HCT116 (cell line): ENCODE measurements around the gene TMEM53. TPM values are rescaled to one million over a fixed set of nuclear protein-coding genes. Genes with fewer than 3 reads are reported as not detected.

Experiments used
- ATAC-seq: fragments of 200-7000 bp; cut with Tn5 transposase; 2 replicates; pipeline ENCODE4 v1.9.1; 2020; ENCODE audit warnings: mild to moderate bottlenecking, moderate library complexity
- BruUV-seq: library from RNA; stranded (reverse); fragments of 400-500 nt; replicated peaks from 2 replicates; lab custom pipeline; 2021; lab: Mats Ljungman, UMichigan
- CTCF ChIA-PET: fragments of 300-600 bp; sonication (Branson Sonifier 250); formaldehyde crosslinking; loops from one replicate; lab custom pipeline; 2021; ENCODE audit warnings: antibody characterized with exemption; lab: Charles Lee
- POLR2A ChIA-PET: fragments of 300-600, 350-600 bp; sonication (Branson Sonifier 250); formaldehyde crosslinking; loops from one replicate; lab custom pipeline; 2021; ENCODE audit warnings: antibody characterized with exemption; lab: Charles Lee
- RAD21 ChIA-PET, 2 experiments: fragments of 300-600 bp; sonication (Branson Sonifier 250); formaldehyde crosslinking; loops; one replicate each; lab custom pipeline; 2023; ENCODE audit warnings: low total read pairs in 2 of 2; ENCODE audit not compliant: uncharacterized antibody in 2 of 2, unreplicated experiment in 2 of 2, low non-redundant PET in 1 of 2; lab: Charles Lee
- DNase-seq: peaks from one replicate; pipeline ENCODE4 v3.0.0-alpha.2; 2010; ENCODE audit warnings: low read depth, low spot score
- H2AFZ ChIP-seq: fragments of 200-600 bp; shearing (Covaris generic), sonication (generic); 2 replicates; pipeline ENCODE4 v1.6.1; 2017; ENCODE audit warnings: low read depth, mixed run types, mixed read lengths, antibody characterized with exemption, low read length; ENCODE audit not compliant: poor library complexity, severe bottlenecking
- H3K27ac ChIP-seq: 2 replicates; pipeline ENCODE4 v1.5.1; 2012; ENCODE audit warnings: low read depth, low read length
- H3K27me3 ChIP-seq: fragments of 200-600 bp; sonication (generic); 2 replicates; pipeline ENCODE4 v1.6.1; 2016; ENCODE audit warnings: mixed run types, low read length, mixed read lengths; ENCODE audit not compliant: insufficient read depth
- H3K36me3 ChIP-seq, 2 experiments: fragments of 200-500 bp in 1 of 2; fragments of 200-600 bp in 1 of 2; sonication (Bioruptor generic) in 1 of 2; sonication (generic) in 1 of 2; 2 replicates each; pipeline versions ENCODE4 v1.5.1 to v1.6.1; 2014 to 2016; ENCODE audit warnings: low read length in 2 of 2, inconsistent platforms in 1 of 2, mixed read lengths in 1 of 2, mixed run types in 1 of 2; ENCODE audit not compliant: insufficient read depth in 2 of 2, control insufficient read depth in 1 of 2
- H3K4me1 ChIP-seq, 2 experiments: fragments of 200-600 bp in 1 of 2; sonication (generic) in 1 of 2; 2 replicates each; pipeline versions ENCODE4 v1.5.1 to v1.6.1; 2012 to 2017; ENCODE audit warnings: low read length in 2 of 2, inconsistent platforms in 1 of 2, mild to moderate bottlenecking in 1 of 2, mixed read lengths in 1 of 2, mixed run types in 1 of 2, moderate library complexity in 1 of 2; ENCODE audit not compliant: insufficient read depth in 2 of 2, control insufficient read depth in 1 of 2
- H3K4me2 ChIP-seq: fragments of 200-600 bp; sonication (generic); 2 replicates; pipeline ENCODE4 v1.6.1; 2017; ENCODE audit warnings: mixed run types, low read length, mixed read lengths
- H3K4me3 ChIP-seq, 2 experiments: fragments of 200-600 bp in 1 of 2; sonication (generic) in 1 of 2; replicated peaks in 1 of 2; 2 replicates each; pipeline ENCODE4 v1.5.1; 2011 to 2016; ENCODE audit warnings: low read length in 2 of 2, control low read depth in 1 of 2, low read depth in 1 of 2, mild to moderate bottlenecking in 1 of 2, mixed read lengths in 1 of 2, mixed run types in 1 of 2
- H3K79me2 ChIP-seq: fragments of 200-600 bp; sonication (generic); 2 replicates; pipeline ENCODE4 v1.6.1; 2017; ENCODE audit warnings: mild to moderate bottlenecking, mixed run types, low read length, moderate library complexity, mixed read lengths; ENCODE audit not compliant: insufficient read depth
- H3K9ac ChIP-seq: fragments of 200-600 bp; sonication (generic); 2 replicates; pipeline ENCODE4 v1.6.1; 2016; ENCODE audit warnings: low read length, mixed read lengths
- H3K9me2 ChIP-seq: fragments of 200-600 bp; sonication (generic), shearing (Covaris generic); 2 replicates; pipeline ENCODE4 v1.6.1; 2017; ENCODE audit warnings: mixed run types, mild to moderate bottlenecking, moderate library complexity; ENCODE audit not compliant: insufficient read depth
- H3K9me3 ChIP-seq, 2 experiments: fragments of 200-500 bp in 1 of 2; fragments of 200-600 bp in 1 of 2; sonication (Bioruptor generic) in 1 of 2; sonication (generic) in 1 of 2; 2 replicates each; pipeline ENCODE4 v1.6.1; 2014 to 2017; ENCODE audit warnings: low read length in 2 of 2, mixed read lengths in 2 of 2, inconsistent platforms in 1 of 2, low read depth in 1 of 2, mild to moderate bottlenecking in 1 of 2, mixed run types in 1 of 2, moderate library complexity in 1 of 2; ENCODE audit not compliant: control insufficient read depth in 1 of 2, insufficient read depth in 1 of 2
- H4K20me1 ChIP-seq: fragments of 200-600 bp; sonication (generic), shearing (Covaris generic); 2 replicates; pipeline ENCODE4 v1.6.1; 2017; ENCODE audit warnings: mixed run types, mild to moderate bottlenecking, moderate library complexity; ENCODE audit not compliant: insufficient read depth
- CEBPB ChIP-seq: IDR thresholded peaks from 2 replicates; pipeline ENCODE4 v1.6.1; 2012; ENCODE audit warnings: low read depth
- EGR1 ChIP-seq: IDR thresholded peaks from 2 replicates; pipeline ENCODE4 v1.6.1; 2012; ENCODE audit warnings: low read depth
- ELF1 ChIP-seq: IDR thresholded peaks from 2 replicates; pipeline ENCODE4 v1.6.1; 2012; ENCODE audit warnings: low read depth, borderline replicate concordance
- EZH2 ChIP-seq: fragments of 200-600 bp; sonication (generic); IDR thresholded peaks from 2 replicates; pipeline ENCODE4 v1.6.1; 2017; ENCODE audit warnings: antibody characterized with exemption, mixed run types
- EZH2phosphoT487 ChIP-seq: fragments of 200-600 bp; IDR thresholded peaks from 2 replicates; pipeline ENCODE4 v1.6.1; 2018; ENCODE audit warnings: antibody characterized with exemption, borderline replicate concordance
- FOSL1 ChIP-seq: IDR thresholded peaks from 2 replicates; pipeline ENCODE4 v1.6.1; 2012; ENCODE audit warnings: low read depth
- JUND ChIP-seq: IDR thresholded peaks from 2 replicates; pipeline ENCODE4 v1.6.1; 2012
- POLR2A ChIP-seq: IDR thresholded peaks from 2 replicates; pipeline ENCODE4 v1.7.0; 2011; ENCODE audit warnings: borderline replicate concordance; ENCODE audit not compliant: insufficient read depth, insufficient read length; ENCODE audit errors: extremely low read depth
- POLR2AphosphoS5 ChIP-seq: IDR thresholded peaks from 2 replicates; pipeline ENCODE4 v1.6.1; 2011; ENCODE audit warnings: mild to moderate bottlenecking, low read depth, low read length, moderate library complexity
- SIN3A ChIP-seq: IDR thresholded peaks from 2 replicates; pipeline ENCODE4 v1.6.1; 2012; ENCODE audit warnings: low read depth
- SP1 ChIP-seq: IDR thresholded peaks from 2 replicates; pipeline ENCODE4 v1.6.1; 2012; ENCODE audit warnings: low read depth
- SRF ChIP-seq: IDR thresholded peaks from 2 replicates; pipeline ENCODE4 v1.6.1; 2012; ENCODE audit warnings: low read depth
- TCF7L2 ChIP-seq: IDR thresholded peaks from 2 replicates; pipeline ENCODE4 v1.7.0; 2011; ENCODE audit warnings: borderline replicate concordance, inconsistent platforms; ENCODE audit not compliant: insufficient read depth, insufficient read length; ENCODE audit errors: extremely low read depth
- ZFX ChIP-seq: fragments of 450-650 bp; IDR thresholded peaks from 2 replicates; pipeline ENCODE4 v1.6.1; 2017
- intact Hi-C: fragments of 100-400 bp; cut with micrococcal nuclease; formaldehyde crosslinking; loops from 2 replicates; pipeline ENCODE4 v1.10.0; 2022
- total RNA-seq: library from RNA; stranded (reverse); gene quantifications from one replicate; pipeline ENCODE4 v1.2.1, GENCODE V29; 2021; ENCODE audit not compliant: unreplicated experiment
- TF ChIP-seq, protein P1 (sequence below), 3 experiments: fragments of 200-600 bp in 1 of 3; sonication (generic) in 1 of 3; IDR thresholded peaks in 2 of 3; conservative IDR thresholded peaks in 1 of 3; 2 replicates each; pipeline ENCODE4 v1.5.1; 2012 to 2017; ENCODE audit warnings: low read depth in 2 of 3, low read length in 2 of 3, antibody characterized with exemption in 1 of 3, borderline replicate concordance in 1 of 3, control low read depth in 1 of 3, mild to moderate bottlenecking in 1 of 3, mixed read lengths in 1 of 3, mixed run types in 1 of 3, moderate library complexity in 1 of 3; ENCODE audit not compliant: insufficient read depth in 1 of 3
- TF ChIP-seq, protein P2 (sequence below): IDR thresholded peaks from 2 replicates; pipeline ENCODE4 v1.6.1; 2011; ENCODE audit warnings: mild to moderate bottlenecking, low read length, moderate library complexity; ENCODE audit not compliant: insufficient replicate concordance; ENCODE audit errors: extremely low read depth
- TF ChIP-seq, protein P3 (sequence below): IDR thresholded peaks from 2 replicates; pipeline ENCODE4 v1.6.1; 2012

Gene TMEM53
- total RNA-seq, 1 experiment from 2014 or later = 10.8 TPM

DNA sequence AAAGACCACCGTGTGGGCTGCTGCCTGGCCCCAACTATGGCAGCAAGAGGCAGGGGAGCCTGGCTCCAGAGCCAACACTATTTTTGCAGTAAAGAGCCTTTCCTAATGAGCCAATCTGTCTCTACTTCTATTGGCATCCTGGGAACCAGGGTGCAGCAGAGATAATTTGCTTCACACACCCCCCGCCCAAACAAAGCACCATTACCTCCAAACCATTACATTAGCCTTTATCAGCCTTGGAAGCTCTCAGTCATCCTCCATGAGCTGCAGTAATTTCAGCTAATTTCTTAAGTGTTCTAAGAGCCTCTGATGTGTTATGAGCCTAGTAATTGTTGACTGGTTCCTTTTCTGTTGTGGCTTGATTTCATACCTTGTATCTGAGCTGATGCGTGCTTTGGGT, 21.8 kb upstream of the TMEM53 start (continued):
- TF ChIP-seq SP1 = no peak
- no peak for TF ChIP-seq POLR2AphosphoS5
- no peak for TF ChIP-seq ZFX
- no peak for TF ChIP-seq SRF
- TF ChIP-seq EZH2phosphoT487 = no peak

DNA sequence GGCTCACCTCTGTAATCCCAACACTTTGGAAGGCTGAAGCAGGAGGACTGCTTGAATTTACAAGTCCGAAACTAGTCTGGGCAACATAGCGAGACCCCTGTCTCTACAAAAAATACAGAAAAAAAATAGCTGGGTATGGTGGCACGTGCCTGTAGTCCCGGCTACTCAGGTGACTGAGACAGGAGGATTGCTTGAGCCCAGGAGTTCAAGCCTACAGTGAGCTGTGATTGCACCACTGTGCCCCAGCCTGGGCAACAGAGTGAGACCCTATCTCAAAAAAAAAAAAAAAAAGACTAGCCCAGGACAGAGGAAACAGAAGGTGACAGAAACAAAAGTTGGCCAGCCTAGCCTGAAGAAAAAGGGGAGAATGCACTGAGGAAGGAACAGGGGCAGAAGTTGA, 21.4 kb upstream of the TMEM53 start:
- no peaks in the 10 kb centered on the region for H3K9me2 ChIP-seq
- no peak overlapping the region for H3K27ac ChIP-seq
- ATAC-seq = no peak
- intact Hi-C loops = no loop called here
- ChIA-PET RAD21 (no interaction called here), CTCF (interaction anchor here (1.3 kb wide), 1 partner anchor 12 kb away, joined by 3 read pairs; no protein-coding TSS in a partner anchor), POLR2A (interaction anchor here (1.8 to 6.5 kb wide), 2 partner anchors 21 to 26 kb away, joined by 4 to 39 read pairs; partner anchors contain the start of genes ARMH1 and TMEM53)
- H2AFZ ChIP-seq = no peak overlapping the region
- no peaks in the 10 kb centered on the region for H3K36me3 ChIP-seq
- H3K9me3 ChIP-seq = no peaks in the 10 kb centered on the region
- BruUV-seq = no TSS peak
- H3K79me2 ChIP-seq = no peaks in the 10 kb centered on the region
- H3K9ac ChIP-seq = no peak overlapping the region
- H3K27me3 ChIP-seq = no peaks in the 10 kb centered on the region
- DNase-seq = no peak
- TF ChIP-seq, protein P1, sequence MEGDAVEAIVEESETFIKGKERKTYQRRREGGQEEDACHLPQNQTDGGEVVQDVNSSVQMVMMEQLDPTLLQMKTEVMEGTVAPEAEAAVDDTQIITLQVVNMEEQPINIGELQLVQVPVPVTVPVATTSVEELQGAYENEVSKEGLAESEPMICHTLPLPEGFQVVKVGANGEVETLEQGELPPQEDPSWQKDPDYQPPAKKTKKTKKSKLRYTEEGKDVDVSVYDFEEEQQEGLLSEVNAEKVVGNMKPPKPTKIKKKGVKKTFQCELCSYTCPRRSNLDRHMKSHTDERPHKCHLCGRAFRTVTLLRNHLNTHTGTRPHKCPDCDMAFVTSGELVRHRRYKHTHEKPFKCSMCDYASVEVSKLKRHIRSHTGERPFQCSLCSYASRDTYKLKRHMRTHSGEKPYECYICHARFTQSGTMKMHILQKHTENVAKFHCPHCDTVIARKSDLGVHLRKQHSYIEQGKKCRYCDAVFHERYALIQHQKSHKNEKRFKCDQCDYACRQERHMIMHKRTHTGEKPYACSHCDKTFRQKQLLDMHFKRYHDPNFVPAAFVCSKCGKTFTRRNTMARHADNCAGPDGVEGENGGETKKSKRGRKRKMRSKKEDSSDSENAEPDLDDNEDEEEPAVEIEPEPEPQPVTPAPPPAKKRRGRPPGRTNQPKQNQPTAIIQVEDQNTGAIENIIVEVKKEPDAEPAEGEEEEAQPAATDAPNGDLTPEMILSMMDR (IDR thresholded peaks at IDR 0.05 in 2 of 3, conservative IDR thresholded peaks at IDR 0.05 in 1 of 3; ENCODE audit: borderline replicate concordance in 1 of 3, insufficient read depth in 1 of 3, low read depth in 2 of 3, low read length in 2 of 3) = no peak
- no peak for TF ChIP-seq TCF7L2
- TF ChIP-seq, protein P2, sequence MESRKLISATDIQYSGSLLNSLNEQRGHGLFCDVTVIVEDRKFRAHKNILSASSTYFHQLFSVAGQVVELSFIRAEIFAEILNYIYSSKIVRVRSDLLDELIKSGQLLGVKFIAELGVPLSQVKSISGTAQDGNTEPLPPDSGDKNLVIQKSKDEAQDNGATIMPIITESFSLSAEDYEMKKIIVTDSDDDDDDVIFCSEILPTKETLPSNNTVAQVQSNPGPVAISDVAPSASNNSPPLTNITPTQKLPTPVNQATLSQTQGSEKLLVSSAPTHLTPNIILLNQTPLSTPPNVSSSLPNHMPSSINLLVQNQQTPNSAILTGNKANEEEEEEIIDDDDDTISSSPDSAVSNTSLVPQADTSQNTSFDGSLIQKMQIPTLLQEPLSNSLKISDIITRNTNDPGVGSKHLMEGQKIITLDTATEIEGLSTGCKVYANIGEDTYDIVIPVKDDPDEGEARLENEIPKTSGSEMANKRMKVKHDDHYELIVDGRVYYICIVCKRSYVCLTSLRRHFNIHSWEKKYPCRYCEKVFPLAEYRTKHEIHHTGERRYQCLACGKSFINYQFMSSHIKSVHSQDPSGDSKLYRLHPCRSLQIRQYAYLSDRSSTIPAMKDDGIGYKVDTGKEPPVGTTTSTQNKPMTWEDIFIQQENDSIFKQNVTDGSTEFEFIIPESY = no peak
- no peak for TF ChIP-seq ELF1
- TF ChIP-seq FOSL1 = no peak
- TF ChIP-seq SP1 = no peak
- no peak for TF ChIP-seq EZH2
- no peak for TF ChIP-seq EGR1
- TF ChIP-seq, protein P3, sequence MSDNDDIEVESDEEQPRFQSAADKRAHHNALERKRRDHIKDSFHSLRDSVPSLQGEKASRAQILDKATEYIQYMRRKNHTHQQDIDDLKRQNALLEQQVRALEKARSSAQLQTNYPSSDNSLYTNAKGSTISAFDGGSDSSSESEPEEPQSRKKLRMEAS = no peak
- no peak for TF ChIP-seq POLR2A
- no peak for TF ChIP-seq CEBPB
- no peak for TF ChIP-seq SIN3A
- no peak for TF ChIP-seq JUND
- no peak overlapping the region for H3K4me2 ChIP-seq
- peaks cover 7 to 28% of the 10 kb centered on the region in 2 experiments for H3K4me1 ChIP-seq
- no peak overlapping the region for H3K4me3 ChIP-seq
- no peaks in the 10 kb centered on the region for H4K20me1 ChIP-seq
